ENCODE measurements around the gene INHBE. TPM values are rescaled to one million over a fixed set of nuclear protein-coding genes. Genes with fewer than 3 reads are reported as not detected.
A peak's percentile ranks its signal among the peaks of the same experiment; 100 is the strongest.

INHBE gene
- total RNA-seq, 1 experiment from 2014 or later: 10.1 TPM

GRCh38 chr12:57435293-57435692, 19.8 kb upstream of the INHBE start:
- Histone ChIP-seq H3K9ac (ENCODE audit: extremely low read depth, insufficient read length, low read length) (no peak overlapping the region), H2BK12ac (ENCODE audit: insufficient read length, low read depth, low read length) (no peak overlapping the region), H4K91ac (ENCODE audit: insufficient read length, low read depth, low read length) (no peak overlapping the region), H3K4me1 (ENCODE audit: insufficient read depth, low read length) (no peaks in the 10 kb centered on the region), H2AFZ (ENCODE audit: low read length) (no peak overlapping the region), H4K20me1 (ENCODE audit: control insufficient read depth, insufficient read depth, insufficient read length) (no peaks in the 10 kb centered on the region), H4K5ac (ENCODE audit: insufficient read length, low read depth, low read length) (no peak overlapping the region), H3K4ac (ENCODE audit: low read depth, low read length) (no peak overlapping the region), H3K4me2 (ENCODE audit: insufficient read depth, insufficient read length, low read length) (no peak overlapping the region), H3K14ac (ENCODE audit: insufficient read depth, low read length) (no peak overlapping the region), H2BK20ac (ENCODE audit: low read depth, low read length, poor library complexity, severe bottlenecking) (no peak overlapping the region), H2BK120ac (ENCODE audit: low read depth, low read length, poor library complexity, severe bottlenecking) (no peak overlapping the region), H3T11ph (ENCODE audit: low read length) (no peak overlapping the region), H2BK15ac (ENCODE audit: low read depth, low read length) (no peak overlapping the region), H3K27ac (ENCODE audit: insufficient read length, low read depth, low read length) (no peak overlapping the region), H3K79me2 (ENCODE audit: insufficient read depth, low read length) (no peaks in the 10 kb centered on the region), H2AK5ac (ENCODE audit: insufficient read length, low read length) (no peak overlapping the region), H3K27me3 (ENCODE audit: insufficient read depth, low read length) (no peaks in the 10 kb centered on the region), H4K8ac (replicated peaks; ENCODE audit: insufficient read length, low read depth, low read length) (no peak overlapping the region), H3K18ac (ENCODE audit: insufficient read length, low read depth, low read length) (no peak overlapping the region), H3K56ac (ENCODE audit: insufficient read length, low read depth, low read length) (no peak overlapping the region), H3K79me1 (ENCODE audit: insufficient read depth, low read depth, low read length, poor library complexity, severe bottlenecking) (no peaks in the 10 kb centered on the region), H3K9me3 (ENCODE audit: control insufficient read depth, low read depth, low read length) (no peaks in the 10 kb centered on the region), H2BK5ac (ENCODE audit: insufficient read length, low read length) (no peak overlapping the region), H3K23ac (ENCODE audit: insufficient read length, low read depth, low read length) (no peak overlapping the region), H3K23me2 (ENCODE audit: insufficient read length, low read depth, low read length, poor library complexity, severe bottlenecking) (peaks cover 3% of the 10 kb centered on the region)
- H3K9me3 Mint-ChIP-seq: no peaks in the 10 kb centered on the region; a peak in 1 of 5 replicates
- peaks cover 9 to 21% of the 10 kb centered on the region in 2 experiments for H3K4me1 Mint-ChIP-seq
- H3K27me3 Mint-ChIP-seq (ENCODE audit: low read depth): no peaks in the 10 kb centered on the region; the same call in 1 of the 2 replicates
- TF ChIP-seq CTCF (conservative IDR thresholded peaks at IDR 0.05): no peak
- H3K36me3 Mint-ChIP-seq (ENCODE audit: insufficient read depth in 1 of 3, low read depth in 3 of 3): no peaks in the 10 kb centered on the region; a peak in 1 of 7 replicates
- no CpG with 5 or more reads among the region's 4 CpGs for WGBS (ENCODE audit: extremely low coverage, insufficient read length, low lambda C conversion rate)
- H3K4me3 Mint-ChIP-seq: no peak overlapping the region
- no peak for DNase-seq
- H3K27ac Mint-ChIP-seq: peak overlapping the region in 1 of 3 experiments; percentile 23; a peak in 2 of 7 replicates

All from H9 (cell line).